Stomach (tissue), 4 donors: Measurements from ENCODE around the gene OR52H1.

Source experiments
- CTCF ChIP-seq, 7 experiments: fragments of 450-650 bp in 4 of 7; fragments of 200-600 bp in 3 of 7; sonication (generic) in 3 of 7; IDR thresholded peaks; one replicate each; pipeline ENCODE4 v1.5.1; 2016 to 2019; ENCODE audit warnings: antibody characterized with exemption in 7 of 7, control low read depth in 2 of 7, mild to moderate bottlenecking in 1 of 7
- EP300 ChIP-seq: sonication (generic); formaldehyde crosslinking; IDR thresholded peaks from one replicate; pipeline ENCODE4 v1.6.1; 2017; ENCODE audit warnings: antibody characterized with exemption
- POLR2A ChIP-seq, 4 donors: fragments of 450-650 bp; IDR thresholded peaks; one replicate each; pipeline ENCODE4 v1.6.1; 2016; ENCODE audit warnings: antibody characterized with exemption in 4 of 4, control low read depth in 2 of 4, mild to moderate bottlenecking in 1 of 4, moderate library complexity in 1 of 4
- POLR2AphosphoS5 ChIP-seq, 3 donors: sonication (generic); formaldehyde crosslinking; IDR thresholded peaks; one replicate each; pipeline ENCODE4 v1.6.1; 2016; ENCODE audit warnings: antibody characterized with exemption in 3 of 3

DNA sequence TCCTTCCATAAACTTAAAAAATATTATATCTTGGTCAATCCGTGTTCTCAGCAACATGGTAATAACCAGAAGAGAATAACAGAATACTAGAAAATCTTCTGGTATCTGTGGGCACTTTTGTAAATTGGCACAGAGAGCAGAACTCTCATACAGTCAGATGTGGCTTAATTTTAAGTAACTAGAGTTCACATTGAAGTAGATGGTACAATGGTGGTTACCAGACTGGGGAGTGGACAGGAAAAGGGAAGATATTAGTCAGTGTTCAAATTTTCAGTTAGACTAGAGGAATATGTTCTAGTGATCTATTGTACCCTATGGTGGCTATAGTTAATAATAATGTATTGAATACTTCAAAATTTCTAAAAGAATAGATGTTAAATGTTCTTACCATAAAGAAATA is 6.9 kb downstream of the OR52H1 start:
- no peak for TF ChIP-seq CTCF (IDR thresholded peaks at IDR 0.05)
- TF ChIP-seq POLR2A (IDR thresholded peaks at IDR 0.05) = no peak
- no peak for TF ChIP-seq POLR2AphosphoS5 (IDR thresholded peaks at IDR 0.05)
- TF ChIP-seq EP300 = no peak
